HepG2 (cell line): ENCODE data around the gene CCDC74B. TPM values are rescaled to one million over a fixed set of nuclear protein-coding genes. Genes with fewer than 3 reads are reported as not detected.

Source experiments
- ARID2 ChIP-seq: sonication (generic); formaldehyde crosslinking; IDR thresholded peaks from 2 replicates; pipeline ENCODE4 v1.8.1; 2022; ENCODE audit warnings: mild to moderate bottlenecking, missing genetic modification reagents, borderline replicate concordance
- BCLAF1 ChIP-seq: fragments of 450-650 bp; IDR thresholded peaks from 2 replicates; pipeline ENCODE4 v1.6.1; 2017; ENCODE audit warnings: mild to moderate bottlenecking
- FOXP4 ChIP-seq: sonication (generic); formaldehyde crosslinking; IDR thresholded peaks from 2 replicates; pipeline ENCODE4 v1.4.0; 2020; ENCODE audit warnings: missing genetic modification reagents
- HNRNPLL ChIP-seq: fragments of 200-400 bp; formaldehyde crosslinking; IDR thresholded peaks from 2 replicates; pipeline ENCODE4 v1.6.1; 2017; ENCODE audit warnings: mild to moderate bottlenecking, low read depth, low read length; ENCODE audit not compliant: poor library complexity, severe bottlenecking
- KDM2A ChIP-seq: sonication (generic); formaldehyde crosslinking; IDR thresholded peaks from 2 replicates; pipeline ENCODE4 v1.4.0; 2020; ENCODE audit warnings: low read depth, missing genetic modification reagents, borderline replicate concordance
- KLF11 ChIP-seq: IDR thresholded peaks from 2 replicates; pipeline ENCODE4 v1.6.1; 2016; ENCODE audit warnings: missing compliant biosample characterization
- MTERF4 ChIP-seq: sonication (generic); formaldehyde crosslinking; IDR thresholded peaks from 2 replicates; pipeline ENCODE4 v1.8.0; 2023; ENCODE audit warnings: mild to moderate bottlenecking, missing genetic modification reagents
- NR2F6 ChIP-seq, 2 experiments: IDR thresholded peaks; 2 replicates each; pipeline ENCODE4 v1.6.1; 2016; ENCODE audit warnings: antibody characterized with exemption in 1 of 2, mild to moderate bottlenecking in 1 of 2
- PAX8 ChIP-seq: sonication (generic); formaldehyde crosslinking; IDR thresholded peaks from 2 replicates; pipeline ENCODE4 v1.8.0; 2022; ENCODE audit warnings: mild to moderate bottlenecking, missing genetic modification reagents, borderline replicate concordance
- RXRA ChIP-seq: sonication (generic); formaldehyde crosslinking; IDR thresholded peaks from 2 replicates; pipeline ENCODE4 v1.5.1; 2020; ENCODE audit warnings: missing genetic modification reagents
- TFDP1 ChIP-seq: IDR thresholded peaks from 2 replicates; pipeline ENCODE4 v1.6.1; 2016; ENCODE audit warnings: missing compliant biosample characterization, missing genetic modification reagents, borderline replicate concordance
- YEATS4 ChIP-seq: sonication (generic); formaldehyde crosslinking; IDR thresholded peaks from 2 replicates; pipeline ENCODE4 v1.4.0; 2020; ENCODE audit warnings: missing genetic modification reagents, borderline replicate concordance
- ZFY ChIP-seq: sonication (generic); formaldehyde crosslinking; IDR thresholded peaks from 2 replicates; pipeline ENCODE4 v1.4.0; 2020; ENCODE audit warnings: missing genetic modification reagents
- ZHX1 ChIP-seq: sonication (generic); formaldehyde crosslinking; IDR thresholded peaks from 2 replicates; pipeline ENCODE4 v1.8.1; 2022; ENCODE audit warnings: low read depth, mild to moderate bottlenecking, missing genetic modification reagents
- ZNF33B ChIP-seq: sonication (generic); formaldehyde crosslinking; IDR thresholded peaks from 2 replicates; pipeline ENCODE4 v1.5.1; 2020; ENCODE audit warnings: mild to moderate bottlenecking, missing genetic modification reagents
- ZNF543 ChIP-seq: sonication (generic); formaldehyde crosslinking; IDR thresholded peaks from 2 replicates; pipeline ENCODE4 v1.4.0; 2020; ENCODE audit warnings: mild to moderate bottlenecking, missing genetic modification reagents
- ZNF598 ChIP-seq: sonication (generic); formaldehyde crosslinking; IDR thresholded peaks from 2 replicates; pipeline ENCODE4 v1.5.1; 2020; ENCODE audit warnings: mild to moderate bottlenecking, missing genetic modification reagents, borderline replicate concordance
- ZNF746 ChIP-seq: sonication (generic); formaldehyde crosslinking; IDR thresholded peaks from 2 replicates; pipeline ENCODE4 v1.8.0; 2022; ENCODE audit warnings: mild to moderate bottlenecking, missing genetic modification reagents
- ZSCAN20 ChIP-seq: sonication (generic); formaldehyde crosslinking; IDR thresholded peaks from 2 replicates; pipeline ENCODE4 v1.4.0; 2020; ENCODE audit warnings: missing genetic modification reagents, mild to moderate bottlenecking, borderline replicate concordance
- polyA plus RNA-seq, 8 experiments: library from polyadenylated mRNA; depleted of rRNA in 3 of 8; stranded (reverse) in 7 of 8; unstranded in 1 of 8; fragments of >200 nt; fragmentation: Illumina TruSeq in 4 of 8; extraction: Trizol in 4 of 8; gene quantifications; 2 replicates each; pipeline versions ENCODE4 v1.2.1 to v1.2.3, GENCODE V29; 2011 to 2016; ENCODE audit warnings: low read depth in 4 of 8, missing spikeins in 1 of 8, mixed read lengths in 1 of 8; ENCODE audit not compliant: insufficient read depth in 1 of 8
- total RNA-seq, 5 experiments: library from RNA; depleted of rRNA; stranded (reverse); fragments of >200 nt; fragmentation: Illumina TruSeq; extraction: Trizol; gene quantifications; 2 replicates each; pipeline ENCODE4 v1.2.3, GENCODE V29; 2016; ENCODE audit warnings: low read depth in 1 of 5

Gene CCDC74B
- total and polyA plus RNA-seq, 2 of the 13 experiments (the other 11 are each of a cell fraction or from before 2014, with no cell fraction given): 0.07 to 0.11 TPM

GRCh38 chr2:130181325-130181879 lies 36.5 kb upstream of the CCDC74B start, which contains the start of gene SMPD4 (continued):
- TF ChIP-seq ZHX1 (peak; percentile 85; the same call in 1 of the 2 replicates), KDM2A (CRISPR knock-in tag) (peak; percentile 89), ZFY (CRISPR knock-in tag) (peak; percentile 57), RXRA (CRISPR knock-in tag) (peak; percentile 50; the same call in 1 of the 2 replicates), BCLAF1 (no peak), NR2F6 (IDR thresholded peaks at IDR 0.05) (no peak), NR2F6 (CRISPR knock-in tag; IDR thresholded peaks at IDR 0.05) (peak; percentile 49; the same call in 1 of the 2 replicates), YEATS4 (CRISPR knock-in tag) (peak; percentile 91), ARID2 (CRISPR knock-in tag) (peak; percentile 96; the same call in 1 of the 2 replicates), HNRNPLL (peak; percentile 73), MTERF4 (peak; percentile 95), ZNF598 (CRISPR knock-in tag) (no peak), ZNF543 (CRISPR knock-in tag) (peak; percentile 56; the same call in 1 of the 2 replicates), ZNF746 (no peak), ZNF33B (CRISPR knock-in tag) (no peak), PAX8 (CRISPR knock-in tag) (no peak), ZSCAN20 (CRISPR knock-in tag) (no peak), TFDP1 (CRISPR knock-in tag) (peak; percentile 99), KLF11 (CRISPR knock-in tag) (no peak), FOXP4 (peak; percentile 30; the same call in 1 of the 2 replicates)
